ENCODE results near the gene UBE2I.

UBE2I gene

DNA sequence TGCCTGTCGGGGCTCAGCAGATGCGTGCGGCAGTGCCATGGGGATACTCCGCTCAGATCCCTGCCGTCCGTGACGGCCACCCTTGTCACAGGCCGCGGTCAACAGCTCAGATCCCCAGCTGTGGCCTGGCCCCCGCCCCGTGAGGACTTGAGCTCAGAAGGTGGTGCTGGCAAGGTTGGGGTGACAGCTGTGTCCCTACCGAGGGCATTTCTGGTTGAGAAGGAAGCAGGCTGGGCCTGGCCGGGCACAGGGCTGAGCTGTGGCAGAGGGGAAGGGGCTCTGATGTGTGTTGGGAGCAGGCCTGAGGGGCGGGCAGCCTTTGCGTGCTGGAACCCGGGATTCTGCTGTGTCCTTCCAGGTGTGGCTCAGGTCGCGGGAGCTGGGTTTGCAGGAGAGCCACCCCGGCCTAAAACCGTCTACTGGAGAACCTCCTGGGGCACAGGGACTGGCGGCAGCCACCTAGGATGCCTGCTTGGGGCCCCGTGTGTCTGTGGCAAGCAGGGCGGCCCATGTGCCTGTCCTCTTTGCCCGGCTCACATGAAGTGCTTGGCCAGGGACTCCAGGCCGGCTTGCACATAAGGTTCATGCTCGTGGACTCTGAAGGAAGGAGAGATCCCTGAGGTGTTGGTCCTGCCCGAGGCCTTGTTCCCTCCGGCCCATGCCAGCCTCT lies 5.1 kb downstream of the UBE2I start:
- no peak overlapping the region for H3K4me3 ChIP-seq (replicated peaks; ENCODE audit: low read depth, low read length)
- TF ChIP-seq, protein P1, sequence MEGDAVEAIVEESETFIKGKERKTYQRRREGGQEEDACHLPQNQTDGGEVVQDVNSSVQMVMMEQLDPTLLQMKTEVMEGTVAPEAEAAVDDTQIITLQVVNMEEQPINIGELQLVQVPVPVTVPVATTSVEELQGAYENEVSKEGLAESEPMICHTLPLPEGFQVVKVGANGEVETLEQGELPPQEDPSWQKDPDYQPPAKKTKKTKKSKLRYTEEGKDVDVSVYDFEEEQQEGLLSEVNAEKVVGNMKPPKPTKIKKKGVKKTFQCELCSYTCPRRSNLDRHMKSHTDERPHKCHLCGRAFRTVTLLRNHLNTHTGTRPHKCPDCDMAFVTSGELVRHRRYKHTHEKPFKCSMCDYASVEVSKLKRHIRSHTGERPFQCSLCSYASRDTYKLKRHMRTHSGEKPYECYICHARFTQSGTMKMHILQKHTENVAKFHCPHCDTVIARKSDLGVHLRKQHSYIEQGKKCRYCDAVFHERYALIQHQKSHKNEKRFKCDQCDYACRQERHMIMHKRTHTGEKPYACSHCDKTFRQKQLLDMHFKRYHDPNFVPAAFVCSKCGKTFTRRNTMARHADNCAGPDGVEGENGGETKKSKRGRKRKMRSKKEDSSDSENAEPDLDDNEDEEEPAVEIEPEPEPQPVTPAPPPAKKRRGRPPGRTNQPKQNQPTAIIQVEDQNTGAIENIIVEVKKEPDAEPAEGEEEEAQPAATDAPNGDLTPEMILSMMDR (IDR thresholded peaks at IDR 0.05; ENCODE audit: low read length, missing control alignments), result no peak
- no peak for DNase-seq (ENCODE audit: low read depth)

DNA sequence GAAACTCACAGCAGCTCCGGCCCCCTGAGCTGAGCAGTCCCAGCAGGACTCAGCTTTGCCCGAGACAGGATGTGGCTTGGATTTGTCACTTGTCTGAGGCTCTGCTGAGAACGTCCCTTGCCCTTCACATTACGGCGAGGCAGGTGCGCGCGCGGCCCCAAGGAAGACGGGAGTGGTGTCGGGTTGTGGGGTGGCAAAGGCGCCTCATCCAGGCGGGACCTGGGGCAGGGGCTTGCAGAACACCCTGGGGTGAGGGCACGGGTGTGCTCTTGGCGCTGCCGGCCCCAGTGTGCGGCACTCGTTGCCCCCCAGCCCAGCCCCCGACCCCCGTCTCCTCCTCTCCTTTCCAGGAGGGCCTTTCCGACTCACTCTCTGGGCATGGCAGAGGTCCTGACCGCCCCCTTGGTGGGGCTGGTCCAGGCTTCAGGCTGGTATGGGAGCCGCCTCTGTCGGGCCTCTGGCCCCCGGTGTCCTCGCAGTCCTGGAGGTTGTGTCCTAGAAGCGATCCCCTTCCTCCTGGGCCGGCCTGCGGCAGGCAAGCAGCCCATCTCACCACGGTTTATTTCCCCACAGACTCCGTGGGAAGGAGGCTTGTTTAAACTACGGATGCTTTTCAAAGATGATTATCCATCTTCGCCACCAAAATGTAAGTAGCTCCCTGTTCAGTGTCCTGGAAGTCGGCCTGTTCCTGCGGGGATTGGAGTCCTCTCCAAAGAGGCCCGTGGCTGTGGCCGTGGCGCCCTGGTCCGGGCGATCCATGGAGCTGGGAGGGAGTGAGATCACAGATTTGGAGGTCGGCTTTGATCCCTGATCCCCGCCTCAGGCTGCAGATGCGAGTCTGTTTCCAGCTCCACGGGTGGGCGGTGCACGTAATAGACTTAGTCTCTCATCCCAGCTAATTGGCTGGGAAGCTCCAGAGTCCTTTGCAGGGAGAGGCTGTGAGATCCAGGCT lies 5.9 kb downstream of the UBE2I start:
- TF ChIP-seq, protein P1 (IDR thresholded peaks at IDR 0.05; ENCODE audit: low read length, missing control alignments), result no peak
- DNase-seq (ENCODE audit: low read depth), result no peak
- H3K4me3 ChIP-seq (replicated peaks; ENCODE audit: low read depth, low read length), result no peak overlapping the region

DNA sequence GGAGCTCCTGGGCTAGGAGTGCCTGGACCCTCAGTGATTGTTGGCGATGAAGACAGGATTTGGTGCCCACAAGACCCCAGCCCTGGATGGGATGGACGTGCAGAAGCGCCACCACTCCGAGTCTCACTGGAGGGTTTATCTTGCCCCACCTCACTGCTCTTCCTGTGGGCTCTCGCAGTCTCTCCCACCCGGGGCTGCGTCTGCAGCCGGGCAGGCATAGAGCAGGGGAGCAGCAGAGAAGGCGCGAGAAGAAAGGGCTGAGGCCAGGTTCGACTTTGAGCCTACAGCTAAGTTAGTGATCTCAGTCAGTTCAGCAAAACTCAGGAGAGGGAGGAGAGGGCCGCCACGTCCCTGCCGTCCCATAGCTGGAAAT lies 6.6 kb downstream of the UBE2I start:
- DNase-seq (ENCODE audit: low read depth), result no peak
- TF ChIP-seq, protein P1 (IDR thresholded peaks at IDR 0.05; ENCODE audit: low read length, missing control alignments), result no peak
- H3K4me3 ChIP-seq (replicated peaks; ENCODE audit: low read depth, low read length), result no peak overlapping the region

DNA sequence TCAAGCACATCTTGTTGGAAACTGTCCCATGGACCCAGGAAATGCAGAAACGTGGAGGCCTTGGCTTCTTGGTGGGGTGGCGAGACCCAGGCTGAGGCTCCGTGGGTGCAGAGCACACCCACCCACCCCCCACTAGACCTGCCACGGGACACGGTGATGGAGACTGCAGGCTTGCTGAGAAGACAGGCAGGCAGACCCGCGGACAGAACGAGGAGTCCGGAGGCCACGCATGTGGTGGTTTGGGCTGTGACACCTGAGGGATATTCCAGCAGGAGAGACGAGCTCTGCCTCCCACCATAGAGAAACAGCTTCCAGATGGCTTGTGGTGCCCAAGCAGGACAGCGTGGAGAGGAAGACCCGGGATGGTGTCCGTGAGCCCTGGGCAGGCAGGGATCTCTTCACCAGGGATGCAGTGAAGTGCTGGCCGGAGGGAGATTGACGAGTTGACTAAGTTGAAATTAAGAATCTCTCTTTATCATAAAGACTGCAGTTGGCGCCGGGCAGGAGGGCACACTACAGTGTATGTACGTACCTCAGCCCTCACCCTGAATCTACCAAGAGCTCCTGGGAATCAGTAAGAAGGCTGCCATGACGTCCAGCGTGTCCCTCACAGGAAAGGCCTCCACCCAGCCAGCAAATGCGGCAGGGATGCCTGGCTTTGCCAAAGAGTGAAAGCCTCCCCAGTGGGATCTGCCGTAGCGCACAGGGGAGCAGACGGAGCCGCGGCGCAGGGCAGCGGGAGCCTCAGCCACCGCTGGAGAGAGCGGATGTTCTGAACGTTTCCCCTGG lies 8.2 kb downstream of the UBE2I start:
- TF ChIP-seq, protein P1 (IDR thresholded peaks at IDR 0.05; ENCODE audit: low read length, missing control alignments), result no peak
- H3K4me3 ChIP-seq (replicated peaks; ENCODE audit: low read depth, low read length), result no peak overlapping the region
- no peak for DNase-seq (ENCODE audit: low read depth)

DNA sequence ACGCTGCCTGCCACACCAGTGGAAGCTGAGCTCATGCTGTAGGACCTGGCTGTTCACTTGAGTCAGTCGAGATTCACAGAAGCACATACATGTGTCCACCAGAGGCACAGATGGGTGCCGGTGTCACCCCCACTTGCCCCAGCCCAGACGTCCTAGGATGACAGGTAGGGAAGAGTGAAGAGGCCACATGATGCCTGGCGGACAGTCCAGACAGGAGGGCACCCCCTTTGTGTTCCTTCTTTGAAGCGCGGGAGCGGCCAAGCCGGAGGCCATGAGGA lies 8.8 kb downstream of the UBE2I start:
- DNase-seq (ENCODE audit: low read depth), result no peak
- no peak overlapping the region for H3K4me3 ChIP-seq (replicated peaks; ENCODE audit: low read depth, low read length)
- TF ChIP-seq, protein P1 (IDR thresholded peaks at IDR 0.05; ENCODE audit: low read length, missing control alignments), result no peak

DNA sequence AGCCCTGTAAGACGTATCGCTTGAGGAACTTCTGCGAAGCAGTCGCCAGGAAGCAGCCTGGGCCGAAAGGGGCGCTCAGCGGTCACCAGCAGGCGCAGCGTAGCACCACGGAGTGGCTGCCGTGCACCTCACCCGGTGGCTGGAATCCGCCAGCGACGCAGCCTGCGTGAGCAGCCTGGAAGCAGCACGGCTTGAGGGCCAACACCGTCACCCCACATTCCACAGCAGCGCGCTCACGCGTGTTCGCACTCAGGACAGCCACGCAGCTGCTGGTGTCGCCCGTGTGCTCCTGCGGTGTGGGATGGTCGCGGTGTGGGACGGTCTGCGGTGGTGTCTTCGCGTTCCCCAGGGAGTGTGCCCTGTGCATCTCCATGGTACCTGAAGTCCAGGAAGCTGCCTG lies 9.6 kb downstream of the UBE2I start:
- DNase-seq (ENCODE audit: low read depth), result no peak
- TF ChIP-seq, protein P1 (IDR thresholded peaks at IDR 0.05; ENCODE audit: low read length, missing control alignments), result no peak
- no peak overlapping the region for H3K4me3 ChIP-seq (replicated peaks; ENCODE audit: low read depth, low read length)
